Psoas muscle (tissue), 8 donors: ENCODE data around the gene MYMK. TPM values are rescaled to one million over a fixed set of nuclear protein-coding genes. Genes with fewer than 3 reads are reported as not detected.

ENCODE experiments used
- ATAC-seq, 4 donors: fragments of 200-7000 bp; cut with Tn5 transposase; one replicate each; pipeline ENCODE4 v1.9.1; 2020; ENCODE audit warnings: moderate library complexity in 3 of 4, mild to moderate bottlenecking in 2 of 4
- DNase-seq, 2 donors: peaks; one replicate each; pipeline ENCODE4 v3.0.0-alpha.2; 2020
- H3K27ac ChIP-seq: fragments of 200-600 bp; one replicate; pipeline ENCODE4 v1.8.0; 2022
- H3K27me3 ChIP-seq, 3 donors: fragments of 200-600 bp in 1 of 3; one replicate each; pipeline versions ENCODE4 v1.6.1 to v1.8.0; 2013 to 2022; ENCODE audit warnings: low read length in 2 of 3, mild to moderate bottlenecking in 2 of 3, moderate library complexity in 1 of 3; ENCODE audit not compliant: insufficient read depth in 3 of 3
- H3K36me3 ChIP-seq, 2 donors: fragments of 200-600 bp in 1 of 2; one replicate each; pipeline versions ENCODE4 v1.6.1 to v1.8.0; 2013 to 2022; ENCODE audit warnings: low read depth in 1 of 2, mild to moderate bottlenecking in 1 of 2, moderate library complexity in 1 of 2; ENCODE audit not compliant: insufficient read depth in 1 of 2
- H3K4me1 ChIP-seq: fragments of 200-600 bp; one replicate; pipeline ENCODE4 v1.8.0; 2022
- H3K4me3 ChIP-seq: fragments of 200-600 bp; one replicate; pipeline ENCODE4 v1.8.0; 2022; ENCODE audit warnings: mild to moderate bottlenecking
- H3K9me3 ChIP-seq: fragments of 200-600 bp; one replicate; pipeline ENCODE4 v1.8.0; 2022
- WGBS, 3 donors: extraction: QIAGEN DNeasy Blood & Tissue Kit; methylation state at CpG; one replicate each; pipeline versions ENCODE4 v1.1.6 to v1.1.7; 2013; 5-methylcytosine and 5-hydroxymethylcytosine counted together
- intact Hi-C, 2 donors: fragments of 100-400 bp; cut with DNase I; formaldehyde crosslinking; loops; one replicate each; pipeline versions ENCODE4 v1.11.0 to v1.14.2; 2022
- polyA plus RNA-seq, 3 donors: library from polyadenylated mRNA; stranded (reverse); fragments of 200-250 nt; gene quantifications; one replicate each; pipeline ENCODE4 v1.2.3, GENCODE V29; 2013
- total RNA-seq, 4 donors: library from RNA; stranded (reverse); fragmentation: NEBNext Ultra II Directional in 2 of 4; extraction: Animal tissue kit (Norgen Biotek cat#: 25700) in 2 of 4; gene quantifications; one replicate each; pipeline versions ENCODE4 v1.2.1 to v1.2.4, GENCODE V29; 2021 to 2023
- TF ChIP-seq, protein P1 (sequence below): fragments of 200-600 bp; IDR thresholded peaks from one replicate; pipeline ENCODE4 v1.8.0; 2022; ENCODE audit warnings: antibody characterized with exemption
- donor health status: healthy with polysubstance abuse.
- donor health status: DM: no; HTN: no; CAD: no; lungs with moderate emphysema.
- donor health status: Bipolar disorder and iron deficiency.
- donor health status: healthy.
- donor health status: DM: yes; HTN: yes; CAD: no.
- donor health status: DM: no; HTN: no; CAD: no.
- donor health status: DM: no; HTN: no; CAD: no.
- donor health status: DM: yes; HTN: yes; CAD: no.

Gene MYMK
- total and polyA plus RNA-seq, 7 donors = 0.05 to 4.5 (median 0.52) TPM; not detected in 3

DNA sequence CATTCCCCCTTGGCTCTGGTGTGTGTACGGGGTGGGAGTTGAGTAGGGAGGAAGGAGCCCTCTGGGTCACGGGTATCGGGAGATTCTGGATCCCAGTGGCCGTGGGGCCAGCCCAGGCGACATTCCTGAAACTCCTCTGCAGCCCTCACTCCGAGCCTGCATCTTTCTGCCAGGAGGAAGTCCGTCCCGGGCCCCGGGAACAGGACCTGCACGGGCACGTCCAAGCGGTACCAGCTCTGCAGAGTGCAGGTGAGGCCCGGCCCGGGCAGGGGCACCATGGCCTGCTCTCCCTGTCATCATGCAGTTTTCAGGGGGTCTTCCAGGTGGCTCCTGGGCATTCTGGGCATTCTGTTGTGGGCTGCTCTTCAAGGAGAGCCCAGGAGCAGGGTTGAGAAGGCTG is 13.4 kb upstream of the MYMK start:
- intact Hi-C loops = loop anchor here in 1 of 2 donors (10.0 kb wide), 1 partner anchor 187 kb away; no protein-coding TSS in a partner anchor
- 94 to 95% (median 94%) methylated on average over 14 of the region's 14 CpGs for WGBS, 3 donors
- Histone ChIP-seq H3K4me3 (no peak overlapping the region), H3K9me3 (no peaks in the 10 kb centered on the region), H3K36me3 (no peaks in the 10 kb centered on the region), H3K27me3 (peaks cover 0 to 52% (median 0%) of the 10 kb centered on the region in 3 donors), H3K4me1 (peaks cover 6% of the 10 kb centered on the region), H3K27ac (no peak overlapping the region)
- ATAC-seq (no peak), DNase-seq (no peak)
- TF ChIP-seq, protein P1, sequence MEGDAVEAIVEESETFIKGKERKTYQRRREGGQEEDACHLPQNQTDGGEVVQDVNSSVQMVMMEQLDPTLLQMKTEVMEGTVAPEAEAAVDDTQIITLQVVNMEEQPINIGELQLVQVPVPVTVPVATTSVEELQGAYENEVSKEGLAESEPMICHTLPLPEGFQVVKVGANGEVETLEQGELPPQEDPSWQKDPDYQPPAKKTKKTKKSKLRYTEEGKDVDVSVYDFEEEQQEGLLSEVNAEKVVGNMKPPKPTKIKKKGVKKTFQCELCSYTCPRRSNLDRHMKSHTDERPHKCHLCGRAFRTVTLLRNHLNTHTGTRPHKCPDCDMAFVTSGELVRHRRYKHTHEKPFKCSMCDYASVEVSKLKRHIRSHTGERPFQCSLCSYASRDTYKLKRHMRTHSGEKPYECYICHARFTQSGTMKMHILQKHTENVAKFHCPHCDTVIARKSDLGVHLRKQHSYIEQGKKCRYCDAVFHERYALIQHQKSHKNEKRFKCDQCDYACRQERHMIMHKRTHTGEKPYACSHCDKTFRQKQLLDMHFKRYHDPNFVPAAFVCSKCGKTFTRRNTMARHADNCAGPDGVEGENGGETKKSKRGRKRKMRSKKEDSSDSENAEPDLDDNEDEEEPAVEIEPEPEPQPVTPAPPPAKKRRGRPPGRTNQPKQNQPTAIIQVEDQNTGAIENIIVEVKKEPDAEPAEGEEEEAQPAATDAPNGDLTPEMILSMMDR = no peak

DNA sequence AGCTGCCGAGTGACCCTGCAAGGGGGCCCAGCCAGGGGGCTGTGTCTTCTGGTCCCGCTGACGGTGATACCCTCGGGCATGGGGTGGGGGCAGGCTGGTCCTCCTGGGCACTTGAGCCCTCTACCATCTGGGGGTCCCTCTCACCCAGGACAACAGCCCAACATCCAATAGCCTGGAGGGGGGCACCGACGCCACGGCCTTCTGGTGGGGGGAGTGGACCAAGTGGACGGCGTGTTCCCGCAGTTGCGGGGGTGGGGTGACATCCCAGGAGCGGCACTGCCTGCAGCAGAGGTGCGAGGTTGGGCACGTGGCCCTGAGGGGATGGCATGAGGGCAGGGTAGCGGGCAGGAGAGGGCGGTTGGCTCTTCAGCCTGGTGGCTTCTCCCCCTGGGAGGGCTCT is 12.5 kb upstream of the MYMK start:
- ATAC-seq = no peak
- H3K27me3 ChIP-seq = peaks cover 0 to 56% (median 0%) of the 10 kb centered on the region in 3 donors
- no peak overlapping the region for H3K4me3 ChIP-seq
- peaks cover 6% of the 10 kb centered on the region for H3K4me1 ChIP-seq
- H3K27ac ChIP-seq = no peak overlapping the region
- no peaks in the 10 kb centered on the region for H3K9me3 ChIP-seq
- DNase-seq = no peak
- TF ChIP-seq, protein P1 = no peak
- WGBS, 3 donors = 95 to 97% (median 96%) methylated on average over 15 to 16 of the region's 16 CpGs
- no peaks in the 10 kb centered on the region for H3K36me3 ChIP-seq
- intact Hi-C loops = loop anchor here in 1 of 2 donors (10.0 kb wide), 1 partner anchor 188 kb away; no protein-coding TSS in a partner anchor

DNA sequence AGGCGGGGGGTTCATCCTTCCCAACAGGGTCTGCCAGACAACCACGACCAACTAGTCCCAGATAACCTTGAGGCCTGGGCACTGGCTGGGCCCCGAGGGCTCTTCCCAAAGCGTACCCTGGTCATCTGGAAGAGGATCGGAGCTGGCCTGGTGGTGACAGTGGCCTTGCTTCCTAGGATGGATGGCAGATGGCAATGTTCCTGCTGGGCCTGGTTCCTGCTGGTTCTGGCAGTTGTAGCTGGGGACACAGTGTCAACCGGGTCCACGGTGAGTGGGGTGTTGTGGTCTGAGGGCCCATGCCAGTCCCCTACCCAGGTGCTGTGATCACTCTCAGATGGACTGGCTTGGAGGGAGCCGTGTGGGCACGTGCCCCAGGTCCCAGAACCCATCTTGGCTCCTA is 11.8 kb upstream of the MYMK start:
- Histone ChIP-seq H3K9me3 (no peaks in the 10 kb centered on the region), H3K4me1 (peaks cover 6% of the 10 kb centered on the region), H3K27me3 (peaks cover 0 to 55% (median 0%) of the 10 kb centered on the region in 3 donors), H3K36me3 (no peaks in the 10 kb centered on the region), H3K4me3 (no peak overlapping the region), H3K27ac (no peak overlapping the region)
- intact Hi-C loops = loop anchor here in 1 of 2 donors (10.0 kb wide), 1 partner anchor 188 kb away; no protein-coding TSS in a partner anchor
- 62 to 73% (median 65%) methylated on average over 9 of the region's 9 CpGs for WGBS, 3 donors
- ATAC-seq (no peak), DNase-seq (no peak)
- TF ChIP-seq, protein P1 = no peak

DNA sequence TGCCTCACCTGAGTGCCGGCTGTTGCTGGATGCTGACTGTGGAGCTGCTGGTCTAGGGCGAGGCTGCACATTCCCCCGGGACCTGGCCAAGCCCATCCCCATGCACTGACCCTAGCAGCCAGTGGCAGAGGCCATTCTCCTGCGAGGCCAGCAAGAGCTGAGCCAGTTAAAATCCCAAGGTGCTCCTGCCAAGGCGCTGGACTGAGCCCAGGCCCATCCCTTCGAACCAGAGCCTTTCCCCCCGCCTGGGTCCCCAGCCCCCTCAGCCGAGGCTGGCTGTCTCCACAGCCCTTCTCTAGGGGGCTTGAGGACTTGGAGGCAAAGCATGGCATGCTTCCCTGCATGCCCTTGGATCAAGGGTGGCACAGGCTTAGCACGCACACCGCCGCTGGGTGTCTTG is 11.3 kb upstream of the MYMK start:
- Histone ChIP-seq H3K4me3 (no peak overlapping the region), H3K36me3 (no peaks in the 10 kb centered on the region), H3K4me1 (peaks cover 6% of the 10 kb centered on the region), H3K9me3 (no peaks in the 10 kb centered on the region), H3K27me3 (peaks cover 0 to 56% (median 0%) of the 10 kb centered on the region in 3 donors), H3K27ac (no peak overlapping the region)
- 75 to 90% (median 79%) methylated on average over 11 of the region's 11 CpGs for WGBS, 3 donors
- DNase-seq (no peak), ATAC-seq (no peak)
- intact Hi-C loops = loop anchor here in 1 of 2 donors (10.0 kb wide), 1 partner anchor 189 kb away; no protein-coding TSS in a partner anchor
- TF ChIP-seq, protein P1 = no peak
